ENCODE results near the gene SLC22A3.

SLC22A3 gene

DNA sequence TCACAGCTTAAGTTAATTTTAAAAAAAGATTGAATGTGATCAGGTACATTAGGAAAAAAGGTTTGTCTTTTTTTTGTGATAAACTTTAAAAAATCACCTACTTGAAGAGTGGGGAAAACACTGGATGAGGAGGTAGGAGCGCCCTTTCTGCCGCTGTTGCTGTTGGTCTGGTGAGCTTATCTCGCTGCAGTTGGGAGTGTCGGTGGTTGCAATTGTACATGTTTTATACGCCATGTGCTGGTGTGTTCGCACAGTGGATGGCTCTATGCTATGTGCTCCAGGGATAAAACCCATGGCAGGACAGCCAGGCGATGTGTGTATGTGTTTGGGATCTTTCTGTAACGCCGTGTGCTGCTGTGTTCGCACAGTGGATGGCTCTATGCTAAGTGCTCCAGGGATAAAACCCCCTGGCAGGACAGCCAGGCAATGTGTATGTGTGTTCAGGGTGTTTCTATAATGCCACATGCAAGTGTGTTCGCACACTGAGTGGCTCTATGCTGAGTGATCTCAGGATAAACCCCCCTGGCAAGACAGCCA lies 1.7 kb downstream of the SLC22A3 start:
- no peak overlapping the region; the same call in 1 of the 2 replicates for H3K27ac ChIP-seq
- no peak for TF ChIP-seq ZFX (IDR thresholded peaks at IDR 0.05; ENCODE audit: borderline replicate concordance)
- TF ChIP-seq, protein P1, sequence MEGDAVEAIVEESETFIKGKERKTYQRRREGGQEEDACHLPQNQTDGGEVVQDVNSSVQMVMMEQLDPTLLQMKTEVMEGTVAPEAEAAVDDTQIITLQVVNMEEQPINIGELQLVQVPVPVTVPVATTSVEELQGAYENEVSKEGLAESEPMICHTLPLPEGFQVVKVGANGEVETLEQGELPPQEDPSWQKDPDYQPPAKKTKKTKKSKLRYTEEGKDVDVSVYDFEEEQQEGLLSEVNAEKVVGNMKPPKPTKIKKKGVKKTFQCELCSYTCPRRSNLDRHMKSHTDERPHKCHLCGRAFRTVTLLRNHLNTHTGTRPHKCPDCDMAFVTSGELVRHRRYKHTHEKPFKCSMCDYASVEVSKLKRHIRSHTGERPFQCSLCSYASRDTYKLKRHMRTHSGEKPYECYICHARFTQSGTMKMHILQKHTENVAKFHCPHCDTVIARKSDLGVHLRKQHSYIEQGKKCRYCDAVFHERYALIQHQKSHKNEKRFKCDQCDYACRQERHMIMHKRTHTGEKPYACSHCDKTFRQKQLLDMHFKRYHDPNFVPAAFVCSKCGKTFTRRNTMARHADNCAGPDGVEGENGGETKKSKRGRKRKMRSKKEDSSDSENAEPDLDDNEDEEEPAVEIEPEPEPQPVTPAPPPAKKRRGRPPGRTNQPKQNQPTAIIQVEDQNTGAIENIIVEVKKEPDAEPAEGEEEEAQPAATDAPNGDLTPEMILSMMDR (IDR thresholded peaks at IDR 0.05), result no peak

DNA sequence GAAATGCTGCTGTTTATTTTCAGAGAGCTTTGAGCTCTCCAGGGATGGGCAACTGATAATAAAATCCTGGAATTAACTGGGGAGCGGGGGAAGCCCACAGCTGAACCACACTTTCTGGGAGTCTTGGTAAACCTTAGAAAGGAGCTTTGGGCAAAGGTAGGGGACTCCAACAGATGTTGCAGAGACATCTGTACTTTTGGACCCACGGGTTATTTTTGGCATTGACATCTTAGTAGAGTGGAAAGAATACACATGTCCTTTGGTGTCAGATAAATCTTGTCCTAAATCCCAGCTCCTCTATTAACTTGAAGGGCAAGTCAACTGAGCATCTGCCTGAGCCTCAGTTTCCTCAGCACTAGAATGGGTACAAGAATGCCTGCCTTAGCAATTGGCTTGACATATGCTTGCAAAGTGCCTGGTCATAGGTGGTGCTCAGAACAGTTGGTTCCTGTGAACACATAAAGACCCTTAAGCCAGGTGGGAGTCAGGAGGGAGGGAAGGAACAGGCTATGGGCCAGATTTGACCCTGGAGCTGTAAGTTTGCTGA lies 5.8 kb downstream of the SLC22A3 start:
- TF ChIP-seq ZFX (IDR thresholded peaks at IDR 0.05; ENCODE audit: borderline replicate concordance), result no peak
- TF ChIP-seq, protein P1 (IDR thresholded peaks at IDR 0.05), result no peak
- H3K27ac ChIP-seq, result no peak overlapping the region

DNA sequence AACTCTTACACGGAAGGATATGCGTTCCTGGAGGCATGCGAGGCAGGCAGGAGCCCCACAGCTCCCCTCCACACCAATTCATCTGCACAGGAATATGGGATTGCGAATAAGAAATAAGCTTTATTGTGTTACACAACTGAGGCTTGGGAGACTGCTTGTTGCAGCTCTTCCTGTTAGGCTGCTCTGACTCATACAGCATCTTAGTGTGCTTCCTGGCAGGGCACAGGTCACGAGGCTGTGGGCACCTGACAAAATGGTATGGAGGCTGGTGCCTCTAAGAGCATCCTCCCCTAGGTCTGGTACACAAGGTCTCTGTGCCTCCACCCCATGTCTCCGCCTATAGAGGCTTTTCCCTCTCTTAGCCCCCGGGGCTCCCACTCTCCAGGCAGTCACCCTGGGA lies 6.8 kb downstream of the SLC22A3 start:
- TF ChIP-seq, protein P1 (IDR thresholded peaks at IDR 0.05), result no peak
- TF ChIP-seq ZFX (IDR thresholded peaks at IDR 0.05; ENCODE audit: borderline replicate concordance), result no peak

DNA sequence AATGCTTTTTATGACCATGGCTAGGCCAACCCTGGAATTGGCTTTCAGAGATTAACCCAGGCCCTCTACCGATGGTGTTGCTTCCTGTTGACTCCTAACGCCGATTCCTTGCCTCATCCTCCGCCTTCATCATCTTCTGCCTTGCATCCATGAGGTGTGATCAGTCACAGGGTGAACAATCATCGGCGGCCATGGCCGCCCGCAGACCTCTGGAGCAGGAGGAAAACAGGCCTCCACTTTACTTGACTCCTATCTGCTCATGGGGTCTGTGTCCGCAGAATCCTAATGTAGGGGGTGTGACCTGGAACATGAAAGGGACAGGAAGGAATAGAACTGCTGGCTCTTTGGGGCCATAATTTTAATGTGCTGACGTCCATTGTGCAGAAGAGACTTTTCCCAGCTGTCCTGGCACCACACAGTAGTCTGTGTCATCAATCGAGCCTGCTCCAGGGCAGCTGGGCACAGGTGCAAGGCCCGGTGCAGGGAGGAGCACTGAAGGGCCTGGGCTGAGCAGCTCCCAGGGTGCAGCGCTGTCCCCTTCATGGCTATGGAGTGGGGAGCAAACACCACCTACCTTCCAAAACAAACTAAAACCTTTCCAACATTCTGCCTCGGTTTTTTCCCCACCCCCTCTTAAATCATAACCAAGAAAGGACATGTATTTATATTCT lies 8.0 kb downstream of the SLC22A3 start:
- TF ChIP-seq, protein P1 (IDR thresholded peaks at IDR 0.05), result no peak
- no peak for TF ChIP-seq ZFX (IDR thresholded peaks at IDR 0.05; ENCODE audit: borderline replicate concordance)
- no peak overlapping the region for H3K27ac ChIP-seq

More for the DNA sequence above, 6.8 kb downstream of the SLC22A3 start:
- H3K27ac ChIP-seq, result no peak overlapping the region

DNA sequence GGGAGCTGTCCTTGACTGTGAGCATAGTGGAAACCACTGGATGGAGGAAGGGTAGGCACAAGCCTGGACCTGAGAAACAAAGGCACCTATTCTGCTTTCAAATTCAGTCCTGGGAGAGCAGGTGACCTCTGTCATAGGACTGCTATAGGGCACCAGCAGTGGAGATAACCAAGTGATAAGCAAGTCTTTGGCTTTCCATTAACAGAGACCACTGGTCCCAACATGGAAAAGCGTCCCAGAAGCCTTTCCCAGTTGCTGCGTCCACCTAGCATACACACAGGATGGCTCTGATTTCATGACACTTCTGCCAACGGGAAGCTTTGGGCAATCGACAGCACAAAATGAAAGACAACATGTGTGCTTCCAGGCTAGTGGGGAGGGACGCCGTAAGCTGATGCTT lies 8.9 kb downstream of the SLC22A3 start:
- no peak for TF ChIP-seq ZFX (IDR thresholded peaks at IDR 0.05; ENCODE audit: borderline replicate concordance)
- TF ChIP-seq, protein P1 (IDR thresholded peaks at IDR 0.05), result no peak
- no peak overlapping the region for H3K27ac ChIP-seq

DNA sequence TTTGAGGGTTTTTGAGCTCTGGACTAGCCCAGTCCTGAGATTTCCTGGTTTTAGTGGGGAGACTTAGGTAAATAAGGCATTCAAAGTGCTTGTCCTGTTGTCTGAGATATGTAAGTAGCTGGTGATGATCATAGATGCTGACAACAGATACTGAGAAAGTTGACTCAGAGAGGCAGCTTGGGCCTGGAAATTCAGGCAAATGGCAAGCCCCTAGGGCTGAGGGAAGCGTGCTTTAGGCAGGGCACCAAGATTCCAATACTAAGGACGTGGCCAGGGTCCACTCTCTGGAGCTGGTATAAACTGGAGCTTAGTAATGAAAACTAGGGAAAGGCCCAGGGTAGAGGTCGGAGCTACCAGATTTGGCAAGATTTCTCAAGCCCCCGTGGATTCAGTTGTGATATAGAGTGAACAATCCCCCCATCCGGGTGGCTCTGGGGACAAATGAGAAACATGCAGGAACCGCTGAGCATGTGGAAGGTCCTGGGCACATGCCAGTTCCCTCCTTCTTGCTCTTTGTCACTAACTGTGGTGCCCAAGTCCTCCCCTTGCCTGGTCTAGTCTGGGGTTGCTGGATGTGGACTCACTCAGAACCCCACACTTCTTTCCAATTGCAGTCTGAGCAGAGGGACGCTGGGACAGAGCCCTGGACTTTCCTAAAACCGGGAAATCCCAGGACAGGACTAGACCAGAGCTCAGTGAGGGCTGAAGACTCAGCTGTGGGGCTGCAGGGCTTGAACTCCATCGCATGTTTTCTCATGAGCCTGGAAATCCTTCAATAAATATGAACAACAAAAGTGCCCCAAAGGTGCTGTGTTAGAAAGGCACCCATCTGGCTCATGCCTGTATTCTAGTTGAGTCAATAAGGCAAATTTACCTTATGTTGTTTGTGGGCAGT lies 10.3 kb downstream of the SLC22A3 start:
- no peak overlapping the region for H3K27ac ChIP-seq
- no peak for TF ChIP-seq ZFX (IDR thresholded peaks at IDR 0.05; ENCODE audit: borderline replicate concordance)
- TF ChIP-seq, protein P1 (IDR thresholded peaks at IDR 0.05), result no peak
